Measurements from ENCODE around the gene GFM1.

The GFM1 gene

GRCh38 chr3:158713094-158713499 lies 68.8 kb downstream of the GFM1 start:
- CTCF ChIA-PET = interaction anchor here (1.2 kb wide), 1 partner anchor 41 kb away, joined by 4 read pairs; the partner anchor contains the start of gene LXN
- POLR2A ChIA-PET (ENCODE audit: low non-redundant PET) = no interaction called here
- no peak for DNase-seq (ENCODE audit: low spot score)
- no peak for TF ChIP-seq CTCF (conservative IDR thresholded peaks at IDR 0.05; ENCODE audit: low read depth)
- H3K27ac ChIP-seq = no peak overlapping the region

GRCh38 chr3:158717576-158717975 lies 73.2 kb downstream of the GFM1 start:
- ChIA-PET CTCF (interaction anchor here (0.5 to 0.6 kb wide), 2 partner anchors 26 to 59 kb away, joined by 3 to 4 read pairs; no protein-coding TSS in a partner anchor), POLR2A (ENCODE audit: low non-redundant PET) (no interaction called here)
- H3K27ac ChIP-seq = no peak overlapping the region
- no peak for DNase-seq (ENCODE audit: low spot score)
- TF ChIP-seq CTCF (conservative IDR thresholded peaks at IDR 0.05; ENCODE audit: low read depth) = no peak

- TF ChIP-seq CTCF (conservative IDR thresholded peaks at IDR 0.05; ENCODE audit: low read depth) = no peak
- DNase-seq (ENCODE audit: low spot score) = peak; percentile 46
These were observed 74.3 kb downstream of the GFM1 start for GRCh38 chr3:158718490-158719170.

GRCh38 chr3:158722108-158722507 lies 77.8 kb downstream of the GFM1 start:
- no peak for TF ChIP-seq CTCF (conservative IDR thresholded peaks at IDR 0.05; ENCODE audit: low read depth)
- ChIA-PET CTCF (no interaction called here), POLR2A (ENCODE audit: low non-redundant PET) (interaction anchor here (0.7 kb wide), 1 partner anchor 68 kb away, joined by 11 read pairs; no protein-coding TSS in a partner anchor)
- DNase-seq (ENCODE audit: low spot score) = no peak
- H3K27ac ChIP-seq = no peak overlapping the region

More at GRCh38 chr3:158718490-158719170, 74.3 kb downstream of the GFM1 start:
- CTCF ChIA-PET = interaction anchor here (0.5 to 0.6 kb wide), 3 partner anchors 115 to 1127 kb away, joined by 3 to 6 read pairs (median 4); no protein-coding TSS in a partner anchor
- POLR2A ChIA-PET (ENCODE audit: low non-redundant PET) = no interaction called here
- H3K27ac ChIP-seq = no peak overlapping the region

- H3K27ac ChIP-seq = no peak overlapping the region
- POLR2A ChIA-PET (ENCODE audit: low non-redundant PET) = no interaction called here
- no peak for TF ChIP-seq CTCF (conservative IDR thresholded peaks at IDR 0.05; ENCODE audit: low read depth)
- no peak for DNase-seq (ENCODE audit: low spot score)
- CTCF ChIA-PET = interaction anchor here (0.6 to 0.7 kb wide), 2 partner anchors 10 to 1306 kb away, joined by 3 to 4 read pairs; no protein-coding TSS in a partner anchor
These were observed 79.7 kb downstream of the GFM1 start for GRCh38 chr3:158723991-158724390.

GRCh38 chr3:158725348-158726011 lies 81.2 kb downstream of the GFM1 start:
- peak overlapping the region; percentile 58 for H3K27ac ChIP-seq

More at GRCh38 chr3:158725348-158726011, 81.2 kb downstream of the GFM1 start:
- DNase-seq (ENCODE audit: low spot score) = peak; percentile 63
- ChIA-PET POLR2A (ENCODE audit: low non-redundant PET) (no interaction called here), CTCF (interaction anchor here (0.6 kb wide), 1 partner anchor 82 kb away, joined by 3 read pairs; no protein-coding TSS in a partner anchor)
- TF ChIP-seq CTCF (conservative IDR thresholded peaks at IDR 0.05; ENCODE audit: low read depth) = no peak

Measured in RWPE1 (cell line).